HEK293 (cell line): ENCODE data around the gene TMEM203.

Experiments
- CTCF ChIA-PET: fragments of 350-600 bp; formaldehyde crosslinking; extraction: SDS; loops from one replicate; lab custom pipeline; 2021; ENCODE audit warnings: antibody characterized with exemption; lab: Yijun Ruan, JAX
- POLR2A ChIA-PET: fragments of 300-600 bp; formaldehyde crosslinking; extraction: SDS; loops from one replicate; lab custom pipeline; 2020; ENCODE audit warnings: antibody characterized with exemption, inconsistent platforms; lab: Yijun Ruan, JAX
- H3K27ac ChIP-seq: fragments of 200-500 bp; sonication (Bioruptor generic); 2 replicates; pipeline ENCODE4 v1.5.1; 2014; ENCODE audit warnings: low read depth, low read length, control low read depth, inconsistent platforms; ENCODE audit errors: extremely low read depth
- H3K36me3 ChIP-seq, 2 experiments: fragments of 200-500 bp in 1 of 2; sonication (Bioruptor generic) in 1 of 2; 1 replicate in 1 of 2; 2 replicates in 1 of 2; pipeline ENCODE4 v1.5.1; 2014 to 2017; ENCODE audit warnings: inconsistent platforms in 2 of 2, low read length in 2 of 2; ENCODE audit not compliant: control insufficient read depth in 2 of 2, insufficient read depth in 1 of 2
- H3K4me1 ChIP-seq: fragments of 200-500 bp; sonication (Bioruptor generic); 2 replicates; pipeline ENCODE4 v1.5.1; 2014; ENCODE audit warnings: mild to moderate bottlenecking, low read length, inconsistent platforms; ENCODE audit not compliant: control insufficient read depth, insufficient read depth
- H3K4me3 ChIP-seq: 2 replicates; pipeline ENCODE4 v1.5.1; 2011; ENCODE audit warnings: low read depth, mild to moderate bottlenecking, control low read depth, low read length, moderate library complexity
- H3K9me3 ChIP-seq: fragments of 200-500 bp; sonication (Bioruptor generic); 2 replicates; pipeline ENCODE4 v1.5.1; 2014; ENCODE audit warnings: low read depth, low read length, inconsistent platforms; ENCODE audit not compliant: control insufficient read depth, insufficient read depth
- BCL11A ChIP-seq: fragments of 450-650 bp; formaldehyde crosslinking; IDR thresholded peaks from 2 replicates; pipeline ENCODE4 v1.5.1; 2016; ENCODE audit warnings: low read depth, missing biosample characterization, missing genetic modification characterization
- BCL11B ChIP-seq: fragments of 450-650 bp; formaldehyde crosslinking; IDR thresholded peaks from 2 replicates; pipeline ENCODE4 v1.5.1; 2016; ENCODE audit warnings: low read depth, missing biosample characterization, missing genetic modification characterization
- EGR2 ChIP-seq: fragments of 450-650 bp; formaldehyde crosslinking; IDR thresholded peaks from 2 replicates; pipeline ENCODE4 v1.5.1; 2016; ENCODE audit warnings: low read depth, missing biosample characterization, missing genetic modification characterization
- GLI4 ChIP-seq: fragments of 450-650 bp; formaldehyde crosslinking; IDR thresholded peaks from 2 replicates; pipeline ENCODE4 v1.5.1; 2016; ENCODE audit warnings: missing biosample characterization, missing genetic modification characterization
- GLIS1 ChIP-seq: fragments of 450-650 bp; formaldehyde crosslinking; IDR thresholded peaks from 2 replicates; pipeline ENCODE4 v1.5.1; 2016; ENCODE audit warnings: missing biosample characterization, missing genetic modification characterization
- GLIS2 ChIP-seq: fragments of 450-650 bp; formaldehyde crosslinking; IDR thresholded peaks from 2 replicates; pipeline ENCODE4 v1.5.1; 2016; ENCODE audit warnings: missing biosample characterization, missing genetic modification characterization
- KLF8 ChIP-seq: fragments of 450-650 bp; formaldehyde crosslinking; IDR thresholded peaks from 2 replicates; pipeline ENCODE4 v1.5.1; 2016; ENCODE audit warnings: missing biosample characterization, missing genetic modification characterization
- SCRT1 ChIP-seq: fragments of 450-650 bp; formaldehyde crosslinking; IDR thresholded peaks from 2 replicates; pipeline ENCODE4 v1.5.1; 2016; ENCODE audit warnings: missing biosample characterization, missing genetic modification characterization, borderline replicate concordance
- SP3 ChIP-seq: fragments of 450-650 bp; formaldehyde crosslinking; IDR thresholded peaks from 2 replicates; pipeline ENCODE4 v1.5.1; 2016; ENCODE audit warnings: missing biosample characterization, missing genetic modification characterization
- ZBTB20 ChIP-seq: fragments of 450-650 bp; formaldehyde crosslinking; IDR thresholded peaks from 2 replicates; pipeline ENCODE4 v1.5.1; 2016; ENCODE audit warnings: missing biosample characterization, missing genetic modification characterization
- ZBTB21 ChIP-seq: fragments of 450-650 bp; formaldehyde crosslinking; IDR thresholded peaks from 2 replicates; pipeline ENCODE4 v1.5.1; 2017; ENCODE audit warnings: missing biosample characterization, missing genetic modification characterization
- ZBTB8A ChIP-seq: fragments of 450-650 bp; formaldehyde crosslinking; IDR thresholded peaks from 2 replicates; pipeline ENCODE4 v1.5.1; 2016; ENCODE audit warnings: missing biosample characterization, missing genetic modification characterization
- ZFHX2 ChIP-seq: fragments of 450-650 bp; formaldehyde crosslinking; conservative IDR thresholded peaks from 2 replicates; pipeline ENCODE4 v1.5.1; 2016; ENCODE audit warnings: missing biosample characterization, missing genetic modification characterization
- ZFP69B ChIP-seq: fragments of 450-650 bp; formaldehyde crosslinking; IDR thresholded peaks from 2 replicates; pipeline ENCODE4 v1.5.1; 2016; ENCODE audit warnings: missing biosample characterization, missing genetic modification characterization
- ZIC2 ChIP-seq: fragments of 450-650 bp; formaldehyde crosslinking; IDR thresholded peaks from 2 replicates; pipeline ENCODE4 v1.5.1; 2016; ENCODE audit warnings: missing biosample characterization, missing genetic modification characterization
- ZNF23 ChIP-seq: fragments of 450-650 bp; formaldehyde crosslinking; IDR thresholded peaks from 2 replicates; pipeline ENCODE4 v1.5.1; 2016; ENCODE audit warnings: missing biosample characterization, missing genetic modification characterization, borderline replicate concordance
- ZNF266 ChIP-seq: fragments of 450-650 bp; formaldehyde crosslinking; IDR thresholded peaks from 2 replicates; pipeline ENCODE4 v1.5.1; 2016; ENCODE audit warnings: missing biosample characterization, missing genetic modification characterization, low read depth
- ZNF274 ChIP-seq, 2 experiments: fragments of 200-500 bp in 1 of 2; fragments of 450-650 bp in 1 of 2; sonication (Bioruptor generic) in 1 of 2; formaldehyde crosslinking in 1 of 2; IDR thresholded peaks; 2 replicates each; pipeline versions ENCODE4 v1.5.1 to v1.6.1; 2014 to 2016; ENCODE audit warnings: borderline replicate concordance in 1 of 2, inconsistent platforms in 1 of 2, low read length in 1 of 2, missing biosample characterization in 1 of 2, missing genetic modification characterization in 1 of 2
- ZNF335 ChIP-seq: fragments of 450-650 bp; formaldehyde crosslinking; conservative IDR thresholded peaks from 2 replicates; pipeline ENCODE4 v1.5.1; 2016; ENCODE audit warnings: missing biosample characterization, missing genetic modification characterization
- ZNF341 ChIP-seq: fragments of 450-650 bp; formaldehyde crosslinking; IDR thresholded peaks from 2 replicates; pipeline ENCODE4; 2016; ENCODE audit warnings: low read depth, missing biosample characterization, missing genetic modification characterization
- ZNF423 ChIP-seq: fragments of 450-650 bp; formaldehyde crosslinking; IDR thresholded peaks from 2 replicates; pipeline ENCODE4 v1.5.1; 2016; ENCODE audit warnings: missing biosample characterization, missing genetic modification characterization
- ZNF664 ChIP-seq: fragments of 450-650 bp; formaldehyde crosslinking; IDR thresholded peaks from 2 replicates; pipeline ENCODE4 v1.5.1; 2016; ENCODE audit warnings: missing biosample characterization, missing genetic modification characterization
- ZSCAN16 ChIP-seq: fragments of 450-650 bp; formaldehyde crosslinking; IDR thresholded peaks from 2 replicates; pipeline ENCODE4 v1.5.1; 2016; ENCODE audit warnings: missing biosample characterization, missing genetic modification characterization
- TF ChIP-seq, protein P1 (sequence below): fragments of 450-650 bp; formaldehyde crosslinking; IDR thresholded peaks from 2 replicates; pipeline ENCODE4 v1.5.1; 2016; ENCODE audit warnings: missing biosample characterization, missing genetic modification characterization
- TF ChIP-seq, protein P2 (sequence below): fragments of 450-650 bp; formaldehyde crosslinking; IDR thresholded peaks from 2 replicates; pipeline ENCODE4 v1.5.1; 2016; ENCODE audit warnings: missing biosample characterization, missing genetic modification characterization
- TF ChIP-seq, protein P3 (sequence below): fragments of 450-650 bp; formaldehyde crosslinking; IDR thresholded peaks from 2 replicates; pipeline ENCODE4 v1.5.1; 2016; ENCODE audit warnings: missing biosample characterization, missing genetic modification characterization

The TMEM203 gene

DNA sequence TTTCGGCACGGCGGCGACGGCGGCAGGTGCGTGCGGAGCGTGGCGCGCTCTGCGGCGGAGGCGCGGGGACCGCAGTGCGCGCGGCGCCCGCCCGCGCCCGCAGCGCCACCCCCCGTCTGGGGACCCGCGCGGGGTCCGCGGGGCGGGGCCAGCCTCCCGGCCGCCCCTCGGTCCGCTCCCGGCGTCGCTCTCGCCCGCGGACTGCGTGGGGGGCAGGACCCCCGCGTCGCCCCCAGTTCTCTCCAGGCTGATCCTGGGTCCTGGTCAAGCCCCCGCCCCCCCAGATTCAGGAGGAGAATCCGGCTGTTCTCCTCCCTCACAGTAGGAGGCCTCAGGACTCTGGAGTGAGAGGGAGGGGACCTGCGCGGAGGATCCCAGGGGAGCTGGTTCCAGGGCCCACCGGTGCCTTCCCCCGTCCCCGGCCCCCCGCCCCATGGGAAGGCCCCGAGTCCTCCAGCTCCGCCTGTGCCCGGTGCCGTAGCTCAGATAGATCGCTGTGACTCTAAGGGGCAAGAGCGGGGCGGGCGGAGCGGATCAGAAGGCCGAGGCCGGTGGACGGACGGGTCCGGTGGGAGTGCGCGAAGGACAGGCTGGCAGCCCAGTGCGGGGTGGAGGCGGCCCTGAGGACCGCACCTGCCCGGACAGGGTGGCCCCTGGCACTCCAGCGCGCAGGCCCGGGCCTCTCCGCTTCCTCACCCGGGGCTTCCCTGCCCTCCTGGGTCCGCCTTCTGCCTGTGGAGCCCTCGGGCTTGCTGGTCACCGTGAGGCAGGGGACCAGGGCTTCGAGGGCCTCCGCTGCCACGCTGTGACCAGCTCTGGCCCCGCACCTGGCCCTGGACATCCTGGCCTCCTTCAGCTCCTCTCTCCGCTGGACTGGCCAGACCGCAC is 17.0 kb upstream of the TMEM203 start, which contains the start of gene RNF208:
TSS of gene RNF208 (minus strand) at position 51 of the 888 bp plus-strand sequence. CDS start 1,028 bp downstream, outside the sequence.
- peak within 1 kb of the TSS; percentile 72 for H3K27ac ChIP-seq
- peaks cover 0 to 23% of the 10 kb centered on the region in 2 experiments; a peak in 1 of 3 replicates for H3K36me3 ChIP-seq
- no peaks in the 10 kb centered on the region for H3K9me3 ChIP-seq
- ChIA-PET CTCF (interaction anchor here (0.6 to 6.7 kb wide), 9 partner anchors 9 to 153 kb away, joined by 3 to 54 read pairs (median 4); partner anchors contain the start of genes ANAPC2, NDOR1, SAPCD2 and SSNA1), POLR2A (interaction anchor here (0.9 to 17.2 kb wide), 23 partner anchors 14 to 494 kb away, joined by 3 to 304 read pairs (median 5); partner anchors contain the start of genes AJM1, ANAPC2, MAN1B1 and NDOR1)
- H3K4me1 ChIP-seq: peaks cover 4% of the 10 kb centered on the region
- no peak for TF ChIP-seq ZNF274 (IDR thresholded peaks at IDR 0.05; ENCODE audit: low read length)
- no peak for TF ChIP-seq ZNF274 (tag by site-specific recombination; IDR thresholded peaks at IDR 0.05; ENCODE audit: borderline replicate concordance)
- TF ChIP-seq, protein P1, sequence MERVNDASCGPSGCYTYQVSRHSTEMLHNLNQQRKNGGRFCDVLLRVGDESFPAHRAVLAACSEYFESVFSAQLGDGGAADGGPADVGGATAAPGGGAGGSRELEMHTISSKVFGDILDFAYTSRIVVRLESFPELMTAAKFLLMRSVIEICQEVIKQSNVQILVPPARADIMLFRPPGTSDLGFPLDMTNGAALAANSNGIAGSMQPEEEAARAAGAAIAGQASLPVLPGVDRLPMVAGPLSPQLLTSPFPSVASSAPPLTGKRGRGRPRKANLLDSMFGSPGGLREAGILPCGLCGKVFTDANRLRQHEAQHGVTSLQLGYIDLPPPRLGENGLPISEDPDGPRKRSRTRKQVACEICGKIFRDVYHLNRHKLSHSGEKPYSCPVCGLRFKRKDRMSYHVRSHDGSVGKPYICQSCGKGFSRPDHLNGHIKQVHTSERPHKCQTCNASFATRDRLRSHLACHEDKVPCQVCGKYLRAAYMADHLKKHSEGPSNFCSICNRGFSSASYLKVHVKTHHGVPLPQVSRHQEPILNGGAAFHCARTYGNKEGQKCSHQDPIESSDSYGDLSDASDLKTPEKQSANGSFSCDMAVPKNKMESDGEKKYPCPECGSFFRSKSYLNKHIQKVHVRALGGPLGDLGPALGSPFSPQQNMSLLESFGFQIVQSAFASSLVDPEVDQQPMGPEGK (tag by site-specific recombination): peak; percentile 54
- TF ChIP-seq ZNF423 (tag by site-specific recombination): 0 out of 2 replicates have a peak, but pooled peaks have one; percentile 25
- peak; percentile 92 for TF ChIP-seq GLIS1 (tag by site-specific recombination)
- peak; percentile 47; the same call in 1 of the 2 replicates for TF ChIP-seq BCL11B (tag by site-specific recombination)
- TF ChIP-seq ZNF23: no peak
- TF ChIP-seq ZIC2: peak; percentile 36; the same call in 1 of the 2 replicates
- TF ChIP-seq ZNF341 (tag by site-specific recombination): peak; percentile 57
- peak; percentile 61; the same call in 1 of the 2 replicates for TF ChIP-seq ZBTB20 (tag by site-specific recombination)
- no peak for TF ChIP-seq ZSCAN16 (tag by site-specific recombination)
- TF ChIP-seq ZNF335 (tag by site-specific recombination): no peak; the same call in 1 of the 2 replicates
- peak; percentile 9; the same call in 1 of the 2 replicates for TF ChIP-seq SP3
- no peak for TF ChIP-seq SCRT1
- TF ChIP-seq ZFHX2 (tag by site-specific recombination): peak; percentile 17; the same call in 1 of the 2 replicates
- TF ChIP-seq, protein P2, sequence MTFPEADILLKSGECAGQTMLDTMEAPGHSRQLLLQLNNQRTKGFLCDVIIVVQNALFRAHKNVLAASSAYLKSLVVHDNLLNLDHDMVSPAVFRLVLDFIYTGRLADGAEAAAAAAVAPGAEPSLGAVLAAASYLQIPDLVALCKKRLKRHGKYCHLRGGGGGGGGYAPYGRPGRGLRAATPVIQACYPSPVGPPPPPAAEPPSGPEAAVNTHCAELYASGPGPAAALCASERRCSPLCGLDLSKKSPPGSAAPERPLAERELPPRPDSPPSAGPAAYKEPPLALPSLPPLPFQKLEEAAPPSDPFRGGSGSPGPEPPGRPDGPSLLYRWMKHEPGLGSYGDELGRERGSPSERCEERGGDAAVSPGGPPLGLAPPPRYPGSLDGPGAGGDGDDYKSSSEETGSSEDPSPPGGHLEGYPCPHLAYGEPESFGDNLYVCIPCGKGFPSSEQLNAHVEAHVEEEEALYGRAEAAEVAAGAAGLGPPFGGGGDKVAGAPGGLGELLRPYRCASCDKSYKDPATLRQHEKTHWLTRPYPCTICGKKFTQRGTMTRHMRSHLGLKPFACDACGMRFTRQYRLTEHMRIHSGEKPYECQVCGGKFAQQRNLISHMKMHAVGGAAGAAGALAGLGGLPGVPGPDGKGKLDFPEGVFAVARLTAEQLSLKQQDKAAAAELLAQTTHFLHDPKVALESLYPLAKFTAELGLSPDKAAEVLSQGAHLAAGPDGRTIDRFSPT (tag by site-specific recombination): peak; percentile 50
- peak; percentile 37; the same call in 1 of the 2 replicates for TF ChIP-seq EGR2
- peak within 1 kb of the TSS; percentile 89 for H3K4me3 ChIP-seq

DNA sequence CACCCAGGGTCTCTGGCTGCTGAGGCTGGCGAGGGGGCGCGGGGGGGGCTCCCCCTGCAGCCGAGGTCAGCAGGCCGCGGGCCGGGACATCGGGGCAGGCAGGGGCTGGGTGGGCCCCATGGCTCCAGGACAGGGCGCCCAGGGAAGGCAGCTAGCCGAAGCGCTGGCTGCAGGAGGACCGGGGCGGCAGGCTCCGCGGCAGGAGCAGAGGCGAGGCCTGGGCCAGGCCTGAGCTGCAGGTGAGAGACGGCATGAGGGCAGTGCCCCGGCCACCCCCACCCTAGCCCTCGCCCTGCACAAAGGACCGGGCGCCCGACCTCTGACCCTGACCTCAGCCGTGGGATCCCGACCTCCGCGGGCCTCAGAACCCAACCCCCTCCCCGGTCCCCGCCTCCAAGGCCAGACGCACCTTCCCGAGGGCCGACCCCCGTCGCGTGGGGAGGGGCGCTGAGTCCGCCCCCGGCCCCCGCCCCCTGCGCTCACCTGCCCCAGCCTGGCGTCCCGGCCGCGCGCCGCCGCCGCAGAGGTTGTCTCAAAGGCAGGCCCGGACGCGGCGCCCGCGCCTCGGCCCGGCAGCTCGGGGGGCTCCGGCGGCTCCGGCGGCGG is 16.2 kb upstream of the TMEM203 start:
- Histone ChIP-seq H3K9me3 (no peaks in the 10 kb centered on the region), H3K36me3 (peaks cover 0 to 29% of the 10 kb centered on the region in 2 experiments; a peak in 1 of 3 replicates), H3K4me1 (peaks cover 4% of the 10 kb centered on the region), H3K4me3 (peak overlapping the region; percentile 14), H3K27ac (no peak overlapping the region; the same call in 1 of the 2 replicates)
- ChIA-PET CTCF (interaction anchor here (1.2 to 2.4 kb wide), 2 partner anchors 17 to 100 kb away, joined by 3 to 7 read pairs; partner anchors contain the start of genes NDOR1 and TMEM203), POLR2A (interaction anchor here (1.0 to 17.2 kb wide), 5 partner anchors 13 to 187 kb away, joined by 3 to 304 read pairs (median 7); partner anchors contain the start of genes NDOR1, TMEM203, TPRN and TUBB4B)
- TF ChIP-seq ZNF266 (tag by site-specific recombination) (no peak), EGR2 (0 out of 2 replicates have a peak, but pooled peaks have one; percentile 16), ZNF664 (tag by site-specific recombination) (no peak), ZBTB21 (tag by site-specific recombination) (no peak), ZFP69B (tag by site-specific recombination) (peak; percentile 47; the same call in 1 of the 2 replicates), KLF8 (tag by site-specific recombination) (peak; percentile 33; the same call in 1 of the 2 replicates), BCL11A (tag by site-specific recombination) (0 out of 2 replicates have a peak, but pooled peaks have one; percentile 41), GLIS2 (tag by site-specific recombination) (peak; percentile 47; the same call in 1 of the 2 replicates), ZBTB8A (tag by site-specific recombination) (0 out of 2 replicates have a peak, but pooled peaks have one; percentile 11), SP3 (peak; percentile 33; the same call in 1 of the 2 replicates), GLI4 (tag by site-specific recombination) (no peak)
- TF ChIP-seq, protein P3, sequence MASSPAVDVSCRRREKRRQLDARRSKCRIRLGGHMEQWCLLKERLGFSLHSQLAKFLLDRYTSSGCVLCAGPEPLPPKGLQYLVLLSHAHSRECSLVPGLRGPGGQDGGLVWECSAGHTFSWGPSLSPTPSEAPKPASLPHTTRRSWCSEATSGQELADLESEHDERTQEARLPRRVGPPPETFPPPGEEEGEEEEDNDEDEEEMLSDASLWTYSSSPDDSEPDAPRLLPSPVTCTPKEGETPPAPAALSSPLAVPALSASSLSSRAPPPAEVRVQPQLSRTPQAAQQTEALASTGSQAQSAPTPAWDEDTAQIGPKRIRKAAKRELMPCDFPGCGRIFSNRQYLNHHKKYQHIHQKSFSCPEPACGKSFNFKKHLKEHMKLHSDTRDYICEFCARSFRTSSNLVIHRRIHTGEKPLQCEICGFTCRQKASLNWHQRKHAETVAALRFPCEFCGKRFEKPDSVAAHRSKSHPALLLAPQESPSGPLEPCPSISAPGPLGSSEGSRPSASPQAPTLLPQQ (tag by site-specific recombination): 0 out of 2 replicates have a peak, but pooled peaks have one; percentile 30
